ENCODE measurements around the gene PTGES.

PTGES gene

DNA sequence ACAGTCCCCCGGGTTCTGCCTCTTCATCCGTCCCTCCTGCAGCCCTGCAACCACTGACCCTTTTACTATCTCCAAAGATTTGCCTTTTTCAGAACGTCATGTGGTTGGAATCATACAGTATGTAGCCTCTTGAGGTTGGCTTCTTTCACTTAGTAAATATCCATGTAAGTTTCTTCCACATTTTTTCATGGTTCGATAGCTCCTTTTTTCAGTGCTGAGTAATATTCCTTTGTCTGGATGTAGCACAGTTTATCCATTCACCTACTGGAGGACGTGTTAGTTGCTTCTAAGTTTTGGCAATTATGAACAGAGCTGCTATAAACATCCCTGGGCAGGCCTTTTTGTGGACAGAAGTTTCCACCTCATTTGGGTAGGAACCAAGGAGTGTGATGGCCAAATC lies 60.3 kb downstream of the PTGES start:
- DNase-seq (ENCODE audit: low read depth): no peak

All from fibroblast of gingiva (primary cell).